ENCODE results near the gene MYD88. TPM values are rescaled to one million over a fixed set of nuclear protein-coding genes. Genes with fewer than 3 reads are reported as not detected.

Gene MYD88
- total RNA-seq, 2 donors from 2014 or later = 11.9 to 33.3 TPM

DNA sequence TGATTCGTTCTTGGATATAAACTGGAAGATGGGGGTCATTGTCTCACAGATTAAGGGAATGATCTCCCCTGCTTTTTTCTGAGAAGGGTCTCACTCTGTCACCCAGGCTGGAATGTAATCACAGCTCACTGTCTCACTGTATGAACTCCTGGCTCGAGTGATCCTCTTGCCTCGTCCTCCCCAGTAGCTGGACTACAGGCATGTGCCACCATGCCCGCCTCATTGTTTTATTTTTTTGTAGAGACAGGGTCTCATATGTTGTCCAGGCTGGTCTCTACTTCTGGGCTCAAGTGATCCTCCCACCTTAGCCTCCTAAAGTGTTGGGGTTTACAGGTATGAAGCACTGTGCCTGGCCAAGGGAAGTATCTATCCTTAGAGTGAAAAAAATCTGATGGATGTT, 32.3 kb downstream of the MYD88 start:
- Histone ChIP-seq H3K36me3 (replicated peaks in 1 of 2; ENCODE audit: insufficient read depth in 1 of 2, low read depth in 2 of 2) (no peaks in the 10 kb centered on the region), H3K9me3 (no peaks in the 10 kb centered on the region), H3K4me3 (no peak overlapping the region), H3K27me3 (no peaks in the 10 kb centered on the region), H3K27ac (no peak overlapping the region), H3K4me1 (peaks cover 28% of the 10 kb centered on the region)
- DNase-seq (no peak), ATAC-seq (no peak)
- WGBS, 2 donors = 73 to 89% methylated on average over 4 of the region's 4 CpGs
- TF ChIP-seq POLR2A (IDR thresholded peaks at IDR 0.05) = no peak
- TF ChIP-seq, protein P1, sequence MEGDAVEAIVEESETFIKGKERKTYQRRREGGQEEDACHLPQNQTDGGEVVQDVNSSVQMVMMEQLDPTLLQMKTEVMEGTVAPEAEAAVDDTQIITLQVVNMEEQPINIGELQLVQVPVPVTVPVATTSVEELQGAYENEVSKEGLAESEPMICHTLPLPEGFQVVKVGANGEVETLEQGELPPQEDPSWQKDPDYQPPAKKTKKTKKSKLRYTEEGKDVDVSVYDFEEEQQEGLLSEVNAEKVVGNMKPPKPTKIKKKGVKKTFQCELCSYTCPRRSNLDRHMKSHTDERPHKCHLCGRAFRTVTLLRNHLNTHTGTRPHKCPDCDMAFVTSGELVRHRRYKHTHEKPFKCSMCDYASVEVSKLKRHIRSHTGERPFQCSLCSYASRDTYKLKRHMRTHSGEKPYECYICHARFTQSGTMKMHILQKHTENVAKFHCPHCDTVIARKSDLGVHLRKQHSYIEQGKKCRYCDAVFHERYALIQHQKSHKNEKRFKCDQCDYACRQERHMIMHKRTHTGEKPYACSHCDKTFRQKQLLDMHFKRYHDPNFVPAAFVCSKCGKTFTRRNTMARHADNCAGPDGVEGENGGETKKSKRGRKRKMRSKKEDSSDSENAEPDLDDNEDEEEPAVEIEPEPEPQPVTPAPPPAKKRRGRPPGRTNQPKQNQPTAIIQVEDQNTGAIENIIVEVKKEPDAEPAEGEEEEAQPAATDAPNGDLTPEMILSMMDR (IDR thresholded peaks at IDR 0.05) = no peak
- intact Hi-C loops (cut with DNase I) = no loop called here

DNA sequence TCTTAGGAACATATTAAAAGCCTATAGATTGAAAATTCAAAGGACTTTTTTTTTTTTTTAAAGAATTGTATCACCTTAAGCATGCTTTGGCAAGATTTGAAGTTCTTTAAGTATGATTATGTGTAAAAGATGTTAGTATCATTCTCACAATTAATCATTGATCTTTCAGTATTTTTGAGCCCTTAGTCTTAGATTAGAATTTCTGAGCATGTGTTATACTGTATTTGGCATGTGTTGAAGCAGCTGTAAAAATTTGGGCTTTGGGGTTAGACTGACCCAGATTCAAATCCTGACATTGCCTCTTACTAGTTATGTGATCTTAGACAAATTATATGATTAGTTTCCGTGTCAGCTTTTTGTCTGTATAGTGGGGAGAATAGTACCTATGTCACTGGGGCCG, 33.2 kb downstream of the MYD88 start:
- TF ChIP-seq POLR2A (IDR thresholded peaks at IDR 0.05) = no peak
- TF ChIP-seq, protein P1 (IDR thresholded peaks at IDR 0.05) = no peak
- Histone ChIP-seq H3K4me3 (no peak overlapping the region), H3K4me1 (peaks cover 21% of the 10 kb centered on the region), H3K9me3 (no peaks in the 10 kb centered on the region), H3K27ac (no peak overlapping the region), H3K36me3 (replicated peaks in 1 of 2; ENCODE audit: insufficient read depth in 1 of 2, low read depth in 2 of 2) (no peaks in the 10 kb centered on the region), H3K27me3 (no peaks in the 10 kb centered on the region)
- ATAC-seq (no peak), DNase-seq (no peak)
- WGBS, 2 donors = 75% methylated on average over 2 of the region's 2 CpGs
- intact Hi-C loops (cut with DNase I) = no loop called here

DNA sequence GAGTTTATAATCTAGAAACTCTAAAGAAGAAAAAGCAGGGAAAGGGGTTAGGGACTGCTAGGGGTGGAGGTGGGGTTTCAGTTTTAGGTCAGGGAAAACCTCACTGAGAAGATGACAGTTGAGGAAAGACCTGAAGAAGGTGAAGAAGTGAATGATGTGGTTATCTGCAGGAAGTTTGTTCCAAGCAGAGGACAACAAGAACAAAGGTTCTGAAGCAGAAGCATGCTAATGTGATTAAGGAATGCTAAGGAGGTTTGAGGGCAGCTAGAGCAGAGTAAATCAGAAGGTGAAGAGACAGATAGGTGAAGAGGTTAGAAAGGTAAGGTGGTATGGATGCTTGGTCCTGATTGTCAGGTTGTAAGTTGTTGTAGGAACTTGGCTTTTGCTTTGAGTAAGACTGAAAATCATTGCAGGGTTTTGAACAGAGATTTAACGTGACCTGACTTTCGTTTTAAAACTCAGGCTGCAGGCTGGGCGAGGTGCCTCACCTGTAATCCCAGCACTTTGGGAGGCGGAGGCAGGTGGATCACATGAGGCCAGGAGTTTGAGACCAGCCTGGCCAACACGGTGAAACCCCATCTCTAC, 35.5 kb downstream of the MYD88 start:
- WGBS, 2 donors = 83 to 85% methylated on average over 5 of the region's 5 CpGs
- intact Hi-C loops (cut with DNase I) = no loop called here
- Histone ChIP-seq H3K4me1 (peaks cover 10% of the 10 kb centered on the region), H3K4me3 (no peak overlapping the region), H3K27me3 (no peaks in the 10 kb centered on the region), H3K9me3 (no peaks in the 10 kb centered on the region), H3K27ac (no peak overlapping the region), H3K36me3 (replicated peaks in 1 of 2; ENCODE audit: insufficient read depth in 1 of 2, low read depth in 2 of 2) (no peaks in the 10 kb centered on the region)
- TF ChIP-seq POLR2A (IDR thresholded peaks at IDR 0.05) = no peak
- TF ChIP-seq, protein P1 (IDR thresholded peaks at IDR 0.05) = no peak
- ATAC-seq = no peak
- no peak for DNase-seq

DNA sequence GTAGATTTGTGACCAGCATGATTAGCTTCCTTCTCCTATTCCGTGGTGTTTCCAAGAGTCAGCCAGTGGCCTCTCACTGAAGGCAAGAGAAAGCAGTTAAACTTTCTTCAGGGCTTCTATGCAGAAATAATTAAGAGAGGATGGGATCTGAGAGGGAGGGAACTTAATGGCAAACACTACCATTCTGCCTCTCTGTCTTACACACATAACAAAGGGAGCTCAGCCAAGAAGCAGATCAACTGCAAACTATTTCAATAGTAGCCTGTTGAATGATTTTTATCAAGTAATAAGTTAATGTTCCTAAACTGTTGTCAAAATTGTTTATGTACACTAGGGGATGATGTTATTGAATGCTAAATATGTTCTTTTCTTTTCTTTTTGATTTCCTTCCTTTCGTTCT, 38.7 kb downstream of the MYD88 start:
- intact Hi-C loops (cut with DNase I) = no loop called here
- peaks cover 10% of the 10 kb centered on the region for H3K4me1 ChIP-seq

More for the DNA sequence above, 38.7 kb downstream of the MYD88 start:
- H3K4me3 ChIP-seq = no peak overlapping the region
- ATAC-seq = no peak
- no peaks in the 10 kb centered on the region for H3K36me3 ChIP-seq (replicated peaks in 1 of 2; ENCODE audit: insufficient read depth in 1 of 2, low read depth in 2 of 2)
- H3K27ac ChIP-seq = no peak overlapping the region
- no peaks in the 10 kb centered on the region for H3K9me3 ChIP-seq
- no peaks in the 10 kb centered on the region for H3K27me3 ChIP-seq
- WGBS, 2 donors = 38 to 64% methylated on average over 2 of the region's 2 CpGs
- DNase-seq = no peak
- TF ChIP-seq POLR2A (IDR thresholded peaks at IDR 0.05) = no peak
- TF ChIP-seq, protein P1 (IDR thresholded peaks at IDR 0.05) = no peak
